GM12892 (cell line): Measurements from ENCODE around the gene MYLK2. TPM values are rescaled to one million over a fixed set of nuclear protein-coding genes. Genes with fewer than 3 reads are reported as not detected.

Source experiments
- DNase-seq: peaks from one replicate; pipeline ENCODE4 v3.0.0; 2011; ENCODE audit not compliant: insufficient read length
- FAIRE-seq: peaks from 2 replicates; lab custom pipeline; 2011; peaks lifted over from hg19 to GRCh38; lab: Jason Lieb, UNC
- POLR2A ChIP-seq: IDR thresholded peaks from 2 replicates; pipeline ENCODE4 v1.6.1; 2011; ENCODE audit warnings: low read depth, low read length, control low read depth
- POLR2AphosphoS5 ChIP-seq: IDR thresholded peaks from 2 replicates; pipeline ENCODE4 v1.6.1; 2011; ENCODE audit warnings: low read depth, low read length, control low read depth
- TAF1 ChIP-seq: IDR thresholded peaks from 2 replicates; pipeline ENCODE4 v1.6.1; 2011; ENCODE audit warnings: low read depth, mild to moderate bottlenecking, control low read depth, low read length, borderline replicate concordance
- polyA plus RNA-seq: library from polyadenylated mRNA; unstranded; fragments of >200 nt; gene quantifications from one replicate; pipeline ENCODE4 v1.2.1, GENCODE V29; 2012; ENCODE audit warnings: missing spikeins, inconsistent platforms; ENCODE audit not compliant: missing spikeins

MYLK2 gene
- polyA plus RNA-seq: not detected

DNA sequence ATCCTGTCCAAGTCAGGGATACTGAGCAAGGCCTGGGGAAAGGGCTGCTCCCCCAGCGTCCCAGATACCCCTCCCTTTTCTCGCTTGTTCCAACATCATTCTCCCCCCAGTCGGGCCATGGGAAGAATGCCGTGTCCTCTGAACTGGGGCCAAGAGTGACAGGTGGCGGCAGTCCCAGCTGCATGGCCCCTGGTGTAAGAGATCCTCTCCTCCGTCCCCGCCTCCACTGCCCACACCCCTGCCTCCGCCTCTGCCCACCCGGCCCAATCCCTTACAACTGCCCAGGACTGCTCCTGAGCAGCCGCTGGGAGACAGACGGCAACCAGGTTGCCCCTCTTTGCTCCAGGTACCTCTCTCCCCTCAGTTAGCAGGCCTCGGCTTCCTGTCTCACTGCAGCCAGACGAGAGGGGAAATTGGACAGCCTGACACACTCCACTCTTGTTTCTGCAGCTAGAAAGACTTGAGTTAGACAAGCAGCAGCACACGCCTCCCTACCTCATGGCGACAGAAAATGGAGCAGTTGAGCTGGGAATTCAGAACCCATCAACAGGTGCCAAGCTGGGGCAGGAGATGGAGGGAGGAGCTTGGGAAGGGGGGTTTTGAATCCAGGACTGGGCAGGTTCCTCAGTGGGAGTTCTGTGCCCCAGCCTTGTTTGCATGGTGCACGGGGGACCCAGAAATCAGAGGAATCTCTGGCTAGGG is at the start of gene MYLK2:
MYLK2 (plus strand) TSS at position 274 of the 702 bp plus-strand sequence; CDS start at position 499, 225 bp downstream.
- FAIRE-seq: no peak
- DNase-seq: no peak
- TF ChIP-seq POLR2AphosphoS5 (no peak), POLR2A (no peak), TAF1 (no peak)

DNA sequence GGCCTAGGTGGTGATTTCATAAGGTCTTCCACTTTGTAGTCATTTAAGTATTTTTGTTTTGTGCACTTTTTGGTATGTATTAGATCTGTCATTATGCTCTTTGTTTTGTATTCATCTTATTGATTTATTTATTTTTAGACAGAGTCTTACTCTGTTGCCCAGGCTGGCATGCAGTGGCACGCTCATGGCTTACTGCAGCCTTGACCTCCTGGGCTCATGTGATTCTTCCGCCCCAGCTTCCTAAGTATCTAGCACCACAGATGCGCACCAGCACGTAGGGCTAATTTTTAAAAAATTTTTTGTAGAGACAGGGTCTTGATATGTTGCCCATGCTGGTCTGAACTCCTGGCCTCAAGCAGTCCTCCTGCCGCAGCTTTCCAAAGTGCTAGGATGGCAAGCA is 49.5 kb upstream of the MYLK2 start:
- TF ChIP-seq TAF1 (no peak), POLR2AphosphoS5 (no peak)
- no peak for FAIRE-seq
- no peak for DNase-seq

DNA sequence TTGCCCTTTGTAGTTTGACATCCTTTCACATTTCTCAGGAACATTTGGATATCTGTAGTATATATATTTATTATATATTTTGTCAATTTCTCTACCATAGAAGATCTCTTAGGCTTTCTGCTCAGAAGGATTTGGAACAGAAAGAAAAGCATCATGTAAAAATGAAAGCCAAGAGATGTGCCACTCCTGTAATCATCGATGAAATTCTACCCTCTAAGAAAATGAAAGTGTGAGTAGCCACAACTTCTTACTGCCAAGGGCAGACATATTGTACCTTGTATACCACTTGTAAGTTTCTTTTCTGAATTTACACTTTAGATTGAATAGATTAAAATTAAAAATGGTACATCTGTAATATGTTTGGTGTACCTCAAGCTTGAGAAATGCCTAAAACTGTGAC is 48.9 kb upstream of the MYLK2 start:
- DNase-seq: no peak
- no peak for TF ChIP-seq TAF1
- no peak for TF ChIP-seq POLR2AphosphoS5
- TF ChIP-seq POLR2A: no peak
- no peak for FAIRE-seq

DNA sequence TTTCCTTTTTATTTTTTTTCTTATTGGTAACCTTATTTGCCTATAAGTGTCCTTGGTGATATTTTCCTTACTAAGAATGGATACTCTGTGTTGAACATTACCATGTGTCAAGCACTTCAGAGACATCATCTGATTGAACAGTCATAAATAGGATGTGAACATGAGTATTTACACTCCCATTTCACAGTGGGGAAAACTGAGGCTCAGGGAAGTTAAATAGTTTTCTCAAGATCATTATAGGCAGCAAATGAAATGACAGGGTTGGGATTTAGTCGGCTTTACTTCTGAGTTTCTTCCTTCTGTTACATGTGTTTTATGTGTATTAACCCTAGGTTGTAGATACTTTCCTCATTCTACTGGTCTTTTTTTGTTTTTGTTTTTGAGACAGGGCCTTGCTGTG is 44.7 kb upstream of the MYLK2 start:
- DNase-seq (no peak), FAIRE-seq (no peak)
- no peak for TF ChIP-seq TAF1
- TF ChIP-seq POLR2A: no peak
- TF ChIP-seq POLR2AphosphoS5: no peak

DNA sequence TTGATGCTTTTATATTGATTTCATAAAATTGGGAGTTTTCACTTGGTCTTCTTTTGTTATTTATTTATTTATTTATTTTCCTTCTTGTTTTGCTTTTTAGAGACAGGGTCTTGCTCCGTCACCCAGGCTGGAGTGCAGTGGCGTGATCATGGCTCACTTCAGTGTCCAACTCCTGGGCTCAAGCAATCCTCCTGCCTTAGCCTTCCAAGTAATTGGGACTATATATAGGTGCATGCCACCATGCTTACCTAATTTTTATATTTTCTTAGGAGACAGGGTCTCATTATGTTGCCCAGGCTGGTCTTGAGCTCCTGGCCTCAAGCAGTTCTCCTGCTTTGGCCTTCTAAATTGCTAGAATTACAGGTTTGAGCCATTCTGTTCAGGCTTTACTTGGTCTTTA is 38.3 kb upstream of the MYLK2 start:
- FAIRE-seq: no peak

DNA sequence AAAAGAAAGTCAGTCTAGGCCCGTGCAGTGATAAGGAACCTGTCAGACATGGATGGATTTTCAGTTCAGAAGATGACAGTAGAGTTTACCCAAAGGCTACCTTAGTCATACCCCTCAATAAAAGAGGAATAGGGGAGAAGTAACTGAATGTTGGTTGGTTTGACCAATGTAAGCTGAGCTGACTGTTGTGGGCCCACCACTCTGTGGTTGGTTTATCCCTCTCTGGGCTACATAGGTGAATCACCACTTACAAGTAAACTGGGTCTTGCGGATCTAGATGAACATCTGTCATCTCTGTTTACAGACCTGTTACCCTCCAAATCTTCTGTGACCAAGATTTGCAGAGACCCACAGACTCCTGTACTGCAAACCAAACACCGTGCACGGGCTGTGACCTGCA is 37.2 kb upstream of the MYLK2 start:
- TF ChIP-seq POLR2AphosphoS5: no peak
- no peak for TF ChIP-seq POLR2A
- no peak for TF ChIP-seq TAF1
- DNase-seq (no peak), FAIRE-seq (no peak)

More for the DNA sequence above, 38.3 kb upstream of the MYLK2 start:
- TF ChIP-seq TAF1 (no peak), POLR2A (no peak), POLR2AphosphoS5 (no peak)
- DNase-seq: no peak

DNA sequence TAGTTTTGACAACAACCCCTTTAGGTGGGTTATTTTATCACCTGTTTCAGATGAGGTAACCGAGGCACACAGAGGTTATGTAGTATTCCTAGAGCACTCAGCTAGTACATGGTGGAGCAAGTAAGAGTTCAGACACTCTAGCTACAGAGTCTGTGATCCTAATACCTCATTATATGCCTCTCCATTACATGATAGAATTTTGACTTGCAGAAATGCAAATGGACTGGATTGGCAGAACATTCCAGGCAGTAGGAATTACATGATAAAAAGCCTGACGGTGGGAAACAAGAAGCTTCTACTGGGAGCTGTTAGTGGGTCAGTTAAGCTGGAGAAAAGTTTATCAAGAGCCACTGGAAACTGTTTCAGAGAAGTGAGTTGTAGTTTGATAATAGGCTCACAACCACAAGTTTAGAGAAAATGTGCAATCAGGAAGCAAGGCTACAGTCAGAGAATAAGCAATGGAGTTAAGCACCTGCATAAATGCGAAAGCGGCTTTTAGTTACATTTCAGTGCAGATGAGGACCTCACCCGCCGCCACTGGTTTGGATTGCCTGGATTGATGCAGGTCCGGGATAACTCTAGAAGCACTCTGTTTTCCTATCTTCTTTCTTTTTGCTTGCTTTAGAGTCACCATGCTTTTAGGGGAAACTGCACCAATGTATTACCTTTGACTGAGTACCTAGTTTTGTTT is 34.7 kb upstream of the MYLK2 start:
- DNase-seq (no peak), FAIRE-seq (no peak)
- TF ChIP-seq POLR2A (no peak), TAF1 (no peak), POLR2AphosphoS5 (no peak)

DNA sequence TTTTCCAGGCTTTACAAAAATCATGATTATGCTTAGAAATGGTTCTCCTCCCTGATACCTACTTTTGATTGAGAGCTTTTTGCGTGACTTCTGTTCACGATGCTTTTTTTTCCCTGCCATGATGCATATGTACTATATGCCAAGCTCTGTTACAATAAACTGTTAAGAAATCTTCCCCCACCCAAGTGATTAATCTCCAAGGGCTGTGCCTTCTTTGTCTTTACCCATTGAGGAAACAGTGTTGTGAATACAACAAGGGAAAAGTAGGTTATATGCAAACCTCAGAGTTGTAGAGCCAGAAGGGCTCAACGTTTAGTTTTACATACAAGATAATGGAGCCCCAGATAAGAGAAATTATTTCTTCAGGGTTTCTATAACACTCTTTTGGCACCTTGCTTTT is 34.1 kb upstream of the MYLK2 start:
- FAIRE-seq (no peak), DNase-seq (no peak)
- TF ChIP-seq TAF1: no peak

DNA sequence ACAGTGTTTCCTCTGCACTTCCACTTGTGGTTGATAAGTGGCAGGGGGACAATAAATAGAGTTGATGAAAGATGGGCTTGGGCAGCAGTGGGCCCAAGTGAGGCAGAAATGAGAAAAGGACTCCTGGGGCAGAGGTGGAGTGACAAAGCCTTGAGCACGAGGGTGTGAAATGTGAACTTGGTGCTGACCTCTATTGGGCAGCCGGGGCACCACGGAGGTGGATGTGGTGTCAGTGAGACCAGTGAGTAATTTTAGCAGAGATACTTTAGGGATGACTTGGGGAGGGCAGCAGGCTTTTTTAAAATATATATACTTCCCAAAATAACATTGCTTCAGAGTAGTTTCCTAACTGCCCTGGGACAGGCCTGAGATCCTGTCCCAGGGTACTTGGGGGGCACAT is 30.6 kb upstream of the MYLK2 start:
- FAIRE-seq: no peak
- TF ChIP-seq POLR2A: no peak
- no peak for TF ChIP-seq TAF1
- TF ChIP-seq POLR2AphosphoS5: no peak

DNA sequence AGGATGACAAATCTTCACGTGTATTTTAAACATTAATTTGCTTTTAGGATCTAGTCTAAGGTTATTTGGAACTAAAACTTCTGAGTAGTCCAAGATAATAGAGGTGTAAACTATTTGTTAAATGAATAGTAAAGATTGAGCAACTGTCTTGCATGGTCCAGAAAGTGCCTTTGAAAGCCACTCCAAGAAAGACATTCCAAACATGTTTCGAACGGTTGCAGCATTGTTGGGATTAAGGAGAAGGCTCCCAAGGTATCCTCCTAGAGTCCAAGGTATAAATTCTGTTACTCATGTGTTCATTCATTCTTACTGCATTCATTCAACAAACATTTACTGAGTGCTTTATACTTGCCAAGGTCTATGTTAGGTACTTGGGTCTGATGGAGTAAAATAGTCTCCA is 28.8 kb upstream of the MYLK2 start:
- FAIRE-seq (no peak), DNase-seq (no peak)
- TF ChIP-seq POLR2AphosphoS5 (no peak), TAF1 (no peak), POLR2A (no peak)

More for the DNA sequence above, 30.6 kb upstream of the MYLK2 start:
- no peak for DNase-seq

DNA sequence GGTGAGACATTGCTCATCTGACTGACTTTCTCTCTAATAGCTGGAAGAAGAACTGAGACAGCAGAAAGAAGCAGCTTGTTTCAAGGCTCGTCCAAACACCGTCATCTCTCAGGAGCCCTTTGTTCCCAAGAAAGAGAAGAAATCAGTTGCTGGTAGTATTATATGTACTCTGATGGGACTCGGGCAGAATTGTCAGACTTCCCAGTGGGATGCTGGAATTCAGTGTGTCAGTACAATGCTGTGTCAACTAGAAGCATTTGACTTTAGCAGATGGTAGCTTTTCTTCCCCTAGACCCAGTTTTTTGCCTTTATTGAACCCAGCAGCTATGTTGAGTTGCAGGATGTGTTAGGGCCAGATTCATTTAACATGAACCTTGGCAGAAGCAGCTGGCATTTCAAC is 21.8 kb upstream of the MYLK2 start:
- DNase-seq: no peak
- no peak for FAIRE-seq
- no peak for TF ChIP-seq POLR2AphosphoS5
- TF ChIP-seq TAF1: no peak
- TF ChIP-seq POLR2A: no peak

DNA sequence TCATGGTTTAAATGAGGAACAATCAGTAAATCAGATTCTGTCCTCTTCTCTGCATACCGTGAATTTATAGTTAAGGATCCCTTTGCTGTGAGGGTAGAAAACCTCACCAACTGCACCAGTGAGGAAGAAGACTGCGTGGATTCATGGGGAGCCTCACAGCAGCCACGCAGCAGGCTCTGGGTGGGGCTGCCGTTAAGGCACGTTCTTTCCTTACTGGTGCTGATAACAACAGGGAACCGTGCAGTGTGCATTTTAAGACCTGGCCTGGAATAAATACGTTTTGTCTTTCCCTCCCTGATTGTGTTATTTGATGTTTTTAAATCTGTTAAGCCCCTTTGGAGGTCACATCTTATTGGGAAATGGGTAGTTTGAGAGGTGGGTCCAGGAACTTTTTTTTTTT is 17.6 kb upstream of the MYLK2 start:
- no peak for TF ChIP-seq TAF1
- TF ChIP-seq POLR2AphosphoS5: no peak
- TF ChIP-seq POLR2A: no peak
- FAIRE-seq: no peak

More for the DNA sequence above, 17.6 kb upstream of the MYLK2 start:
- no peak for DNase-seq
